ENCODE results near the gene LANCL3.
A peak's percentile ranks its signal among the peaks of the same experiment; 100 is the strongest.
"Not testable (repeated sequence)": the region's sequence is repeated elsewhere in the genome, so short reads cannot be mapped to it uniquely, and the experiment has no call there.

The LANCL3 gene

DNA sequence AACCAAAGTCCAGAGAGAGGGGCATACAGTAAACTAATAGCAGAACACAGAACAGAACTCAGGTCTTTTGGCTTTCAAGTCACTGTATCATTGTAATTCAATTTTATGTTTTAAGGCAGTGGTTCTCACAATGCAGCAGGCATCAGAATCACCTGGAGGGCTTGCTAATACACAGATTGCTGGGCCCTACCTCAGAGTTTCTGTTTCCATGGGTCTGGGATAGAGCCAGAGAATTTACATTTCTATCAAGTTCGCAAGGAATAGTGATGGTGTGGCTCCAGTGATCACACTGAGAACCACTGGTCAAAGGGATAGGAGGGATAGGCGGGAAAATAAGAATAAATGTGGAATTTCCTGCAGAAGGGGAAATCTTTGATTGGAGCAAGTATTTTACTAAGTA lies 36.7 kb downstream of the LANCL3 start:
- Histone ChIP-seq H3K27ac (no peak overlapping the region), H3K4me3 (no peak overlapping the region)

GRCh38 chrX:37609727-37610126 lies 38.3 kb downstream of the LANCL3 start:
- H3K27ac ChIP-seq = no peak overlapping the region
- H3K4me3 ChIP-seq = no peak overlapping the region

DNA sequence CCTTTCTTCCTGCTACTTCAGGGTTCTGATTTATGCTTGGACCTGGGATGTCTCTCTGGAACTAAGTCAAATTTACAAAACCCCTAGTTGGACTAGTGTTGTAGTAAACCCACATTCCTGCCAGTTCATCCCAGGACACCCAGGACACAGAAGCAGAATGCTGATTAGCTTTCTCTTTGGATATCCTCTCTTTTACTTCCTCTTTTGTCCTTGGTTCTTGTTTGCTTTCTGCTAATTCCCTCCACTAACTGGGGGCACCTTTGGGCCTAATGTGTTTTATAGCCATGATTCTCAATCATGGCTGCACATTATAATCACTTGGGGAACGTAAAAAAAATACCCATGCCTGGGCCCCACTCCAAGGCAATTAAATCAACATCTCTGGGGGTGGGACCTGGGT lies 42.5 kb downstream of the LANCL3 start:
- no peak overlapping the region for H3K4me3 ChIP-seq
- H3K27ac ChIP-seq = no peak overlapping the region

- Histone ChIP-seq H3K4me3 (no peak overlapping the region), H3K27ac (no peak overlapping the region)
Observed at GRCh38 chrX:37627602-37628001, 56.1 kb downstream of the LANCL3 start.

DNA sequence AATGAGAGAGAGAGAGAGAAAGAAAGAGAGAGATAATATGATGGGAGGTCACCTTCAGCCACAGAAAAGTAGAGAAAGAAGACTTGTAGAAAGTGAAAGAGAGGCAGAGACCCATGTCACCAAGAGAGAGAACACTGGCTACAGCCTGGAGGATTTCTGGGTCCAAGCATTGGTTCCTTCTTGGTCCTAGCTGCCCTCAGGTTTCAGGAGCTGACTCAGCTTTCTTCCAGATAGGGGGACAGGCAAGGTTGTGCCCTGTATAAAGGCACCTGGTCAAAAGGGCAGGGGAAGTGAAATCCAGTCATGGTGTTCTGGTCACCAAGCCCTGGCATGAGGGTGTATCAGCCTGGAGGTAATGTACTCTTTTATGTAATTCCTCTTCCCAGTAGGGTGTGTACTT lies 66.6 kb downstream of the LANCL3 start:
- no peak overlapping the region for H3K4me3 ChIP-seq
- no peak overlapping the region for H3K27ac ChIP-seq

GRCh38 chrX:37640142-37640541 lies 68.7 kb downstream of the LANCL3 start:
- H3K27ac ChIP-seq = no peak overlapping the region
- H3K4me3 ChIP-seq = no peak overlapping the region

DNA sequence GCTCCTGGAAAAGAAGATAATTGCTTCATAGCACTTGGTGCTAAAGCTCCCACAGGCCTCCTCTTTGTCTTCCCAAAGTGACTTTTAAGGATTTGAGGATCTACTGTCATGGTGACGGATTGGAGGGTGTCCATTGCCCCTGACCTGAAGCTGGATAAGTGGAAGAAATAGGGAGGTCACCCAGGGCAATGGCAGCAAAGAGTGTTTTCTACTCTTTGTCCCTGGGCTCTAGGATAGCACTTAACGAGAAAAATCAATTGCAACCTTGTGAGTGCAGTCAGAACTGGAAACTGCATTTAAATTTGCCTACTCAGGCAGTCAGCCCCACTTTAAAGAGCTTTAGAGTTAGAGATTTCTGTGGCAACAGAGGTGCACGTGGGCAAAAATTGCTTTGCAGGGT lies 70.4 kb downstream of the LANCL3 start:
- H3K27ac ChIP-seq = no peak overlapping the region
- H3K4me3 ChIP-seq = no peak overlapping the region

GRCh38 chrX:37644381-37645305 lies 73.2 kb downstream of the LANCL3 start:
- peak overlapping the region in 1 of 21 experiments; percentile 1 for H3K27ac ChIP-seq
- H3K4me3 ChIP-seq = no peak overlapping the region

- Histone ChIP-seq H3K4me3 (no peak overlapping the region), H3K27ac (no peak overlapping the region)
Observed at GRCh38 chrX:37646254-37646653, 74.8 kb downstream of the LANCL3 start.

- H3K27ac ChIP-seq = not testable (repeated sequence)
Observed at GRCh38 chrX:37650879-37651278, 79.4 kb downstream of the LANCL3 start.

DNA sequence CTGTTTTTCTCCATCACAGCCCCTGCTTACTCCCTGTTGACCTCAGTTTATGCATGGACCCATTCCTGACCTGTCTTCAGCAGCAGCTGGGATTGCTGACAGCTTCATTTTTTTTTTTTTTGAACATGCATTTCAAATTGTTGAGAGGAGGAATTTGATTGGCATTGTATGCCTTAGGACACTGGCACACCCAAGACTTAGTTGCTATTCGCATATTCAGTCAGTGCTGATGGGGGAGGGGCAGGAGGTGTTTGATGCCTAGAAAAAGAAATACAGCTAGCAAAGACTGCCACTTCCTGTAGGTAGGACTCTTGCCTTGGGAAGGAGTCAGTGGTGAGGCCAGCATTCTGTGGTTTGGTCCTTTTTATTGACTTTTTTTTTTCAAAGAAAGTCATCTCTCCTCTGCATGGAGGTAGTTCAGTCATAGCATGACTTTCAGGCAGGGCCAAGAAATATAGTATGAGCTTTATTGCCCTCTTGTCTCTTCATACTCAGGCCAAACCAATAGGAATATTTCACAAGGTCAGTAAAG lies 80.5 kb downstream of the LANCL3 start:
- Histone ChIP-seq H3K4me3 (no peak overlapping the region), H3K27ac (no peak overlapping the region)

More at GRCh38 chrX:37650879-37651278, 79.4 kb downstream of the LANCL3 start:
- not testable (repeated sequence) for H3K4me3 ChIP-seq

DNA sequence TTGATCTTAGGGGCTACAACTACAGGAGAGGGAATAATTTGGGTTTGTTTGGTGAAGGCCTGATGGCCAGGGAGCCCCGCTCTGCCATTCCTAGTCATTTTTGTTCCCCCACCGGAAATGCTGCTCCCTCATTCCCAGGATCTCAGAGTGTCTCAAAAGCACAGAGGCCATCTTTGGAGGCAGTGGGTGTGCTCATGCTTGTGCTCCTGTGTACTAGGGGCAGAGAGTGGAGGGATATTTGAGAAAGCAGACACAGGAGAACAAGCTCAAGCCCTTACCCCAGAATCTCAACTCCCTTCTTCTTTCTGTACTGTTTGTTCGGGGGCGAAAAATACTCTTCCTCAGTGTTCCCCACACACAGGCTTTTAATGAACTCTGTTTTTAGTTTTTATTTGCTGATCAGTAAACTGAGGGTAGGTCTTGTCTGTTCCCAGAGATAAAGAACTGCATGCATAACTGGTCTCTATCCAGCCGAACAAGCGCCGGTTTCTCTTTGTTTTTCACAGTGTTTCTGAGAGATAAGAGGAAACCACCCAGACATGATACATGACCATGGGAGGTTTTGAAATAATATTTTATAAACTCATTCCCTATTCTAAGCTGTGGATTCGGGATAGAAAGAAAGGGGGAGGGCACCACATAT lies 81.2 kb downstream of the LANCL3 start:
- no peak overlapping the region for H3K27ac ChIP-seq
- H3K4me3 ChIP-seq = no peak overlapping the region

DNA sequence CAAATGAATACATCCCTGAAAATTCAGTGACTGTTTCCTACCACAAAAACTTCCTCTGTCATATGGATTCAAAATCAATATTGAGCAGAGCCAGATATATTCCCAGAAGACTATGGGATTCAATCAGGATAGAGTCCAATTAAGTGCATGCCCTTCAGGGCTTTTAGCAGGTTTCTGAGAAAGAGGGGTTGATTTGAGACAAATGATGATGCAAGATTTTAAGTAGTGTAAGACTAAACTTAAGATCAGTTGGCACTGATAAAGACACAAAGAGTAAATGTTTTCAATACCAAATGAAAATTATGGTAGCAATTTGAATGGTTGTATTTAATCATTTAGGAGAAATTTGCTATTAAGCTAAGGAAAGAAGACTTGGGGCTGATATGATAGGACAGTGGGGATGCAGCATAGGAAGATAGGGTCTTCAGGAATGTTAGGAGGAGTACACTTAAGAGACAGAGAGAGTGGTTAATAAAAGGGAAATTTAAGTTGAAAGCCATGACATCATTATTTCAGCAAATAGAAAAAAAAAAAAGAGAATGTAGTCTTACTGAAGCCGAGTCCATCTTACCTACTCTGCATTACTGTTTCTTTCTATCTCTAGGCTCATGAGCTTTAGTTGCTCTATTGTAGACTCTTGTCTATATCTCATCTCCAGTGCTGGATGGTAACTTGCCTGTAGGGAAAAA lies 82.1 kb downstream of the LANCL3 start:
- Histone ChIP-seq H3K4me3 (no peak overlapping the region), H3K27ac (no peak overlapping the region)

GRCh38 chrX:37658343-37659030 lies 87.0 kb downstream of the LANCL3 start:
- H3K4me3 ChIP-seq = no peak overlapping the region
- no peak overlapping the region for H3K27ac ChIP-seq

DNA sequence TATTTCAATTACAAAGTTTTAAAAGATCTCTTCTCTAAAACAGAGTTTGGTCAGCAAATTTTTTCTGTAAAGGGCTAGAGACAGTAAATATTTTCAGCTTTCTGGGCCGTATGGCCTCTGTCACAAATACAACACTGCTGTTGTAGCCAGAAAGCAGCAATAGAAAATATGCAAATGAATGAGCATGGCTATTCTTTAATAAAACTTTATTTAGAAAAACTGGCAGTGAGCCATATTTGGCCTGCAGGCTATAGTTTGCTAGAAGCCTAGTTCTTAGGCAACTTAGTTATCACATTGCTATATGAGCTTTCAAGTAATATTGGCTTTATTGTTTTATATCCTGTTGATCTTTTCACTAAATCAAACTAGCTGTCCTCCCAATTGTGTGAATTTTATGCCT lies 87.6 kb downstream of the LANCL3 start:
- Histone ChIP-seq H3K4me3 (no peak overlapping the region), H3K27ac (no peak overlapping the region)

GRCh38 chrX:37662181-37662580 lies 90.7 kb downstream of the LANCL3 start:
- H3K27ac ChIP-seq = no peak overlapping the region
- H3K4me3 ChIP-seq = no peak overlapping the region

GRCh38 chrX:37666516-37666915 lies 95.1 kb downstream of the LANCL3 start:
- Histone ChIP-seq H3K4me3 (no peak overlapping the region), H3K27ac (no peak overlapping the region)

- H3K4me3 ChIP-seq = no peak overlapping the region
- no peak overlapping the region for H3K27ac ChIP-seq
Observed at GRCh38 chrX:37667141-37667540, 95.7 kb downstream of the LANCL3 start.

DNA sequence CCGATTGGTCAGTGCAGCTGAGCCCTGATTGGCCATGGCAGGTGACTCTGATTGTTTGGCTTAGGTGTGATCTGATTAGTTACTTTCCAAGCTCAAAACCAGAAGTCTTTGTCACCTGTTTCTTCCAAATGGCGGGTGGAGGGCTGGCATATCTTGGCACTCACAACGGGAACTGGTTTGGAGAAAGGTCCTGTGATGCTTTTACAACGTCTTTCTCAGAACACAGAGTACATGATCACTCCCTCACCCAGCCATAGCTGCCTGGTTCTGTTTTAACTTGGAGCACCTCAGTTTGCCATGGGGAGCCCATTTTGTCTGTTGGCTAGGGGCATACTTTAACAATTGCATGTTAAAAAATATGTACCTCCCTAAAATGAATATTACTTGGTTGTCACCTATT lies 101.1 kb downstream of the LANCL3 start:
- no peak overlapping the region for H3K4me3 ChIP-seq

DNA sequence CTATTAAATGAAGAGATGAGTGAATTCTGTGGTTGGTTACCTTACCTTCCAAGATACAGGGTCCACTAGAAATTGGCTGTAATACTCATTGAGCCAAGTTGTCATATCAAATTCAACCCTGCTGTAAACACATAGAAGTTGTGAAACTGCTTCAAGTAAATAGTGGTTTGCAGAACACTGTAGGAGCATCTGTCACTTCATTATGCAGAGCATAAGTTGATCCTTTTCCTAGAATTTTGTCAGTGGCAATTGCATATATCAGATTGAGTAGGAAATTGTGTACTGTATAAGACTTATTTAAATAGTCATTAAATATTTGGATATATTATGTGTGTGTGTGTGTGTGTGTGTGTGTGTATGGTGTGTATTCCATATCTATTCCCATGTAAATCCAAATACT lies 105.3 kb downstream of the LANCL3 start:
- H3K27ac ChIP-seq = no peak overlapping the region

More for the DNA sequence above, 101.1 kb downstream of the LANCL3 start:
- no peak overlapping the region for H3K27ac ChIP-seq

More for the DNA sequence above, 105.3 kb downstream of the LANCL3 start:
- no peak overlapping the region for H3K4me3 ChIP-seq
